H1 (cell line): ENCODE data around the gene PIM2.

Source experiments
- SAP30 ChIP-seq: fragments of 300-600 bp; sonication (generic); IDR thresholded peaks from 2 replicates; pipeline ENCODE4 v1.7.1; 2012; ENCODE audit warnings: low read length, moderate library complexity, mild to moderate bottlenecking, inconsistent platforms; ENCODE audit not compliant: insufficient read depth, insufficient replicate concordance
- SIN3A ChIP-seq, 2 experiments: IDR thresholded peaks in 1 of 2; conservative IDR thresholded peaks in 1 of 2; 2 replicates each; pipeline ENCODE4 v1.6.1; 2011 to 2012; ENCODE audit warnings: low read length in 2 of 2, improper control_type of control experiment in 1 of 2, low read depth in 1 of 2, mild to moderate bottlenecking in 1 of 2

DNA sequence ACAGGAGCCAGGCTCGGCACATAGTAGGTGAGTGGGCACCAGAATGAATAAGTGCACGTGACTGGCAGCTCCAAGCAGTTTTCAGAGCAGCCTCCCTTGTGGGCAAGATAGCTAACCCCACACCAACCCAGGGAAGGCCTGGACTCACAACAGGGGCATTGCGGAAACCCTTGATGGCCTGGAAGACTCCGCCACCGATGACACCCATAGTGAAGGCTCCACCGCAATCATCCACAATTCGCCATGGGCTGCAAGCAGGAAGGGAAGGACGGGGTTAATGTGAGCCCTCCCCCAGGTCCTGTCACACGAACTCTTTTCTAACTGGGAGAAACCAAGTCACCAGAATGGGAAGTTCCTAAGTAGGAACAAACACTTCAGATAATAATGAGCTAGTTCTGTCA lies 22.2 kb downstream of the PIM2 start:
- 0 out of 4 replicates have a peak, but pooled peaks of 1 of the 2 experiments have one; percentile 28 for TF ChIP-seq SIN3A (conservative IDR thresholded peaks at IDR 0.05 in 1 of 2, IDR thresholded peaks at IDR 0.05 in 1 of 2; ENCODE audit: low read depth in 1 of 2, low read length in 2 of 2)
- TF ChIP-seq SAP30: no peak
